Esophagus (tissue), 2 donors: ENCODE measurements around the gene TMEM242. TPM values are rescaled to one million over a fixed set of nuclear protein-coding genes. Genes with fewer than 3 reads are reported as not detected.

Experiments used
- H3K27ac ChIP-seq, 2 donors: one replicate each; pipeline ENCODE4 v1.5.1; 2013; ENCODE audit warnings: low read depth in 2 of 2, mild to moderate bottlenecking in 2 of 2, inconsistent platforms in 1 of 2, low read length in 1 of 2, moderate library complexity in 1 of 2
- H3K27me3 ChIP-seq, 2 donors: one replicate each; pipeline ENCODE4 v1.6.1; 2013; ENCODE audit warnings: low read length in 2 of 2, control low read depth in 1 of 2, mild to moderate bottlenecking in 1 of 2; ENCODE audit not compliant: insufficient read depth in 2 of 2, control insufficient read depth in 1 of 2
- H3K36me3 ChIP-seq, 2 donors: one replicate each; pipeline ENCODE4 v1.6.1; 2013; ENCODE audit warnings: low read length in 1 of 2; ENCODE audit not compliant: control insufficient read depth in 2 of 2, insufficient read depth in 2 of 2
- H3K4me1 ChIP-seq, 2 donors: one replicate each; pipeline ENCODE4 v1.6.1; 2013; ENCODE audit warnings: low read length in 1 of 2; ENCODE audit not compliant: control insufficient read depth in 2 of 2, insufficient read depth in 2 of 2
- H3K4me3 ChIP-seq, 2 donors: one replicate each; pipeline ENCODE4 v1.5.1; 2013; ENCODE audit warnings: low read length in 2 of 2, mild to moderate bottlenecking in 2 of 2, low read depth in 1 of 2, moderate library complexity in 1 of 2
- H3K9me3 ChIP-seq, 2 donors: one replicate each; pipeline ENCODE4 v1.6.1; 2013; ENCODE audit warnings: mild to moderate bottlenecking in 2 of 2, low read depth in 1 of 2, low read length in 1 of 2, moderate library complexity in 1 of 2; ENCODE audit not compliant: control insufficient read depth in 2 of 2, insufficient read depth in 1 of 2
- WGBS, 2 donors: extraction: QIAGEN DNeasy Blood & Tissue Kit; methylation state at CpG; one replicate each; pipeline ENCODE4 v1.1.7; 2013; 5-methylcytosine and 5-hydroxymethylcytosine counted together
- polyA plus RNA-seq, 2 donors: library from polyadenylated mRNA; stranded (reverse); fragments of 200-250 nt; gene quantifications; one replicate each; pipeline ENCODE4 v1.2.3, GENCODE V29; 2013
- donor health status: healthy with polysubstance abuse.
- donor health status: Bipolar disorder and iron deficiency.

TMEM242 gene
- polyA plus RNA-seq, 2 donors, result 4.8 to 5.4 TPM

DNA sequence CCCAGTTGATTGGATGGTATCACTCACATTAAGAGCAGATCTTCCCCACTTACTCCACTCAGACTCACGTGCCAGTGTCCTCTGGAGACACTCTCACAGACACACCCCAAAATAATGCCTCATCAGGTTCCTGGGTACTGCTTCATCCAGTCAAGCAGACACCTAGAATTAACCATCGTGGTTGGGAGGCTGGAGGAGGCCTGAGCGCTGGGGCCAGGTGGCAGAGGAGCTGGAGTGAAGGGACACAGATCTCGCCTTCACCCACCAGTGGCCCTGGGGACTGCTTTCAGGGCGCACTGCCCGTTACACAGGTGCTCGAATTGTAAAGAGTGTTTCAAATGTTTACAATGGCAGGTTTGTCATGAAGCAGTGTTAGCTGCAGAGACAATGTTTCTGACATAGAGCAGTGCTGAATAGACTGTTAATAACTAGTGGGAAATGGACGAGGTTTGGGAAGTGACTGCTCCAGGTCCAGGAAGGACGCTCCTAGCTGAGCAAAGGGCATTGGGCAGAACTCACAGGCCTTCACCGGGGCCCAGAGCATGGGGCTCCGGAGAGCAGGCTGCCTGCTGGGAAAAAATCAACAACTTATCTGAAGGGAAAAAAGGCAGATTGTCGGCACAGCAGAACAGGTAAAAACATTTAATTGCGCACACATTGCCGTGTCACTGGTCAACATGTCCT lies 38.4 kb downstream of the TMEM242 start:
- Histone ChIP-seq H3K9me3 (no peaks in the 10 kb centered on the region), H3K4me1 (no peaks in the 10 kb centered on the region), H3K36me3 (peaks cover 0 to 5% of the 10 kb centered on the region in 2 donors), H3K27me3 (no peaks in the 10 kb centered on the region), H3K27ac (no peak overlapping the region), H3K4me3 (no peak overlapping the region)
- 71 to 83% methylated on average over 14 of the region's 14 CpGs for WGBS, 2 donors

DNA sequence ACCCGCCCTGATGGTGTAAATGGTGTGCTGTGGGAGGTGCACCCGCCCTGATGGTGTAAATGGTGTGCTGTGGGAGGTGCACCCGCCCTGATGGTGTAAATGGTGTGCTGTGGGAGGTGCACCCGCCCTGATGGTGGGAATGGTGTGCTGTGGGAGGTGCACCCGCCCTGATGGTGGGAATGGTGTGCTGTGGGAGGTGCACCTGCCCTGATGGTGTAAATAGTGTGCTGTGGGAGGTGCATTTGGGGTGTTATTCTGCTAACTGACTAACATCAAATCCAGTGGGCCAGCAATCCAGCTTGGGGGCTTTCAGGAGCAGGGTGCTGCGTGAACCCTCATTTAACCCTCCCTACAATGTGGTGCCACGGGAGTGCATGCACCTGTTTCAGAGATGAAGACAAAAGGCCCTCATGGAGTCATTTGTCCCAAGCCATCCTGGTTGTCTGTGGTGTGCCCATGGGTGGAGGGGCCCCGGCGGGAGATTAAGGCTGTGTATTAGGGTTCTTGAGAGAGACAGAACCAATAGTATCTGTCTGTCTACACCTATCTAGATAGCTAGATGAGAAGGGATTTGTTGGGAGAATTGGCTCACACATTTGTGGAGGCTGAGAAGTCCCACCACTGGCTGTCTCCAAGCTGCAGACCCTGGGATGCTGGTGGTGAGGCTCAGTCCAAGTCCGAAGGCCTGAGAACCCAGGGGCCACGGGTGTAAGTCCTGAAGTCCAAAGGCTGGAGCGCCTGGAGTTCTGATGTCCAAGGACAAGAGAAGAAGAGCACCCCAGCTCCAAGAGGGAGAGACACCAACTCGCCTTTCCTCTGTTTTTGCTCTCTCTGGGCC lies 39.2 kb downstream of the TMEM242 start:
- Histone ChIP-seq H3K9me3 (no peaks in the 10 kb centered on the region), H3K27me3 (no peaks in the 10 kb centered on the region), H3K27ac (no peak overlapping the region), H3K4me1 (no peaks in the 10 kb centered on the region), H3K4me3 (no peak overlapping the region), H3K36me3 (peaks cover 0 to 2% of the 10 kb centered on the region in 2 donors)
- 87 to 91% methylated on average over 11 of the region's 13 CpGs for WGBS, 2 donors

DNA sequence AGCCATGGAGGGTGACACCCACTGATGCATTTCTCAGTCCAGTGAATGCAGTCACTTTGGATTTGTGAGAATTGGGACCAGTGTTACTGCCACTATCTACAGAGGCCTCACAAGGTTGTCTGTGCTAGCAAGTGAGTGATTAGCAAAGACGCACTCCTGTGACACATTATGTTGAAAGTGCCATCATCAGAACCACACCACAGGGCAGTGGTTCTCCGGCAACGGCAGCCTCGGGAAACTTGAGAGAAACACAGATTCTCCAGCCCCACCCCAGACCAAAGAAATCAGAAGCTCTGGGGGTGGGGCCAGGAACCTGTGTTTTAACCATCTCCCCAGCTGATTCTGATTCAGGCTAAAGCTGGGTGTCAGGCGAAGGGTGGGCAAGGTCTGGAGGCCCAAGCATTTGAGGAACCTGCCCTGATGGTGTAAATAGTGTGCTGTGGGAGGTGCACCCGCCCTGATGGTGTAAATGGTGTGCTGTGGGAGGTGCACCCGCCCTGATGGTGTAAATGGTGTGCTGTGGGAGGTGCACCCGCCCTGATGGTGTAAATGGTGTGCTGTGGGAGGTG lies 39.9 kb downstream of the TMEM242 start:
- H3K36me3 ChIP-seq, result no peaks in the 10 kb centered on the region
- 57 to 72% methylated on average over 7 of the region's 8 CpGs for WGBS, 2 donors

DNA sequence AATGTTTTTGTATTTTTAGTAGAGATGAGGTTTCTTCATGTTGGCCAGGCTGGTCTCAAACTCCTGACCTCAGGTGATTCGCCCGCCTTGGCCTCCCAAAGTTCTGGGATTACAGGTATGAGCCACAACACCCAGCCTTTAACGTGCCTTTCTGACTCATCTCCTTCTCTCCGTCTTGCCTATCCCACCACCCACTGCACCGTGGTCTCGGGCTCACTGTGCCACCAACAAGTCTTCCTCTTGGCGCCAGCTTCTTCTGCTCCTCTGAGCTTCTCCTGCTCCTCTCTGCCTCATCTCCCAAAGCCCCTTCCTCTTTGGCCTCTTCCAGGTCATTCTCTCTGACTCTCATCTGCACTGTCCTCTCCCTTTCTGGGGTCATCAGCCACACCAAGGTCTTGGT lies 41.0 kb downstream of the TMEM242 start:
- Histone ChIP-seq H3K27me3 (no peaks in the 10 kb centered on the region), H3K4me1 (no peaks in the 10 kb centered on the region), H3K36me3 (no peaks in the 10 kb centered on the region), H3K27ac (no peak overlapping the region), H3K9me3 (no peaks in the 10 kb centered on the region), H3K4me3 (no peak overlapping the region)
- WGBS, 2 donors, result 84 to 87% methylated on average over 7 of the region's 7 CpGs

More for the DNA sequence above, 39.9 kb downstream of the TMEM242 start:
- H3K4me3 ChIP-seq, result no peak overlapping the region
- no peaks in the 10 kb centered on the region for H3K4me1 ChIP-seq
- H3K9me3 ChIP-seq, result no peaks in the 10 kb centered on the region
- no peak overlapping the region for H3K27ac ChIP-seq
- H3K27me3 ChIP-seq, result no peaks in the 10 kb centered on the region

DNA sequence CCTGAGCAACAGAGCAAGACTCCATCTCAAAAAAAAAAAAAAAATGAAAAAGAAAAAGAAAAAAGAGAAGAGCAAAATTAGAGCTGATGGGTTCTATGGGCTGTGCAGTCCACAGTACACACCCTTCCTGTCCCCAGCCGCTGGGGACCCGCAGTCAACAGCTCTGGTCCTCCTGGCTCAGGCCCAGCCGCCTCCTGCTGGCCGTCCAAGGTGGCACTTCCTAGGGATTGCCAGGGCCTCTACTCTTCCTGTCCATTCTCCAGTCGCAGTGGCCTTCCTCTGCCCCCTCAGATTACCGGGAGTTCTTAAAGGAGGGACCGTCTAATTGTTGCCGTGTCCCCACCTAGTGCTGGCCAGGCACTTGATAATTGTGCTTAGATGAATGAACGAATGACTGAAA lies 41.7 kb downstream of the TMEM242 start:
- Histone ChIP-seq H3K9me3 (no peaks in the 10 kb centered on the region), H3K27me3 (no peaks in the 10 kb centered on the region), H3K4me1 (no peaks in the 10 kb centered on the region), H3K36me3 (no peaks in the 10 kb centered on the region), H3K27ac (no peak overlapping the region), H3K4me3 (no peak overlapping the region)
- whole genome bisulfite sequencing, 2 donors, result 72 to 77% methylated on average over 9 of the region's 9 CpGs

DNA sequence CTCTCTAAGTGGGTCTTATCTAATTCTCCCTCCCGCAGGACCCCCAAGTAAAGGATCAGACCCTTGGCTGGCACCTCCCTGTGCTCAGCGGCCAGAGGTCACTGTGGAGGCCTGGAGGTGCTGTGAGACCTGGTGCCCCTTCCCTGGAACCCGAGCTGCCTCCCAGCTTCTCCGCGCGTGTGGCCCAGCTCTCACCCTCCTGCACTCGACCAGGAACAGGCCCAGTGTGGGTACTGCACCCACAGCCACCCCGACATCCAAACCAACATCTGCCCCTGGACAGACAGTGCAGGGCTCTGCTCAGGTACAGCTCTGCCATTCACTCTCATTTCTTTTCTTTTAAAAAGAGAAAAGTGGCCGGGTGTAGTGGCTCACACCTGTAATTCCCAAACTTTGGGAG lies 42.4 kb downstream of the TMEM242 start:
- H3K4me1 ChIP-seq, result no peaks in the 10 kb centered on the region
- no peak overlapping the region for H3K27ac ChIP-seq
- no peak overlapping the region for H3K4me3 ChIP-seq
- no peaks in the 10 kb centered on the region for H3K9me3 ChIP-seq
- no peaks in the 10 kb centered on the region for H3K27me3 ChIP-seq
- H3K36me3 ChIP-seq, result no peaks in the 10 kb centered on the region
- 80 to 87% methylated on average over 9 of the region's 9 CpGs for WGBS, 2 donors

DNA sequence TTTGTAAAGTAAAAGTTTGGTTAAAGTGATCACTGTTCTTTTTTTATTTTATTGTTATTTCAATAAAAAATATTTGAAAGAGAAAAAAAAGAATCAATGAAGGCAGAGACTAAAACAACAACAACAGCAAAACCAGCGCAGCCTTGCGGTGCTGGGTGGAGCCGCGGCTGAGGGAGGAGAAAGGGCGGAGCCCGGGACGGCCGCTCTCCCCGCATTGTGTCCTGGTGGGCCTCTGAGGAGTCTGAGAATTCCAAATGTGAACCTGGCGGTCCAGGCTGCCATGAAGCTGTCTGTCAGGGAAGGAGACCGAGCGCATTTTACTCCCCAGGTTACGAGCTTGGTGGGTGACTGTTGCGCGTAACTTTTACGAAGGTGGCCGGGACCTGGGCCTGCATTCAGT lies 43.2 kb downstream of the TMEM242 start:
- H3K9me3 ChIP-seq, result no peaks in the 10 kb centered on the region

DNA sequence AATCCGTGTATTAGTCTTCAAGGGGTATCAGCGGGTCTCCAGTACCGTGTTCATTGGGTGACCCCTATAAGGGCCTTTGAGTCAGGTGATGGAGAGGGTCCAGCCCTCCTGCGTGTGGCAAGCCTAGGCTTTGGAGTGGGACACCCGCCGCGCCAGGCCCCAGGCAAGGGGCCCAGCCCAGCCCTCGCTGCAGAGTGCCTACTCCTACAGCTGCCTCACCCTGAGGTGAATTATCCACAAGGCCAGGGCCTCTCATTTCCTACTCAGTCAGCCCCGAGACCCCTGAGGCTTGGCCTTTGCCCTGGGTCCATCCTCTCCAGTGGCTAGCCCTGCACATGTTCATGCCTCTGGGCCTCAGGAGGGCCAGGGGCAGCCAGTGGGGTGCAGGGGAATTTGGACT lies 45.1 kb downstream of the TMEM242 start:
- no peak overlapping the region for H3K27ac ChIP-seq
- H3K9me3 ChIP-seq, result no peaks in the 10 kb centered on the region
- H3K4me3 ChIP-seq, result no peak overlapping the region
- no peaks in the 10 kb centered on the region for H3K27me3 ChIP-seq
- 93 to 94% methylated on average over 9 of the region's 9 CpGs for WGBS, 2 donors
- no peaks in the 10 kb centered on the region for H3K36me3 ChIP-seq
- peaks cover 0 to 3% of the 10 kb centered on the region in 2 donors for H3K4me1 ChIP-seq

More for the DNA sequence above, 43.2 kb downstream of the TMEM242 start:
- Histone ChIP-seq H3K4me1 (peaks cover 0 to 2% of the 10 kb centered on the region in 2 donors), H3K4me3 (no peak overlapping the region), H3K36me3 (no peaks in the 10 kb centered on the region), H3K27ac (no peak overlapping the region), H3K27me3 (no peaks in the 10 kb centered on the region)
- WGBS, 2 donors, result 72 to 79% methylated on average over 17 of the region's 17 CpGs

DNA sequence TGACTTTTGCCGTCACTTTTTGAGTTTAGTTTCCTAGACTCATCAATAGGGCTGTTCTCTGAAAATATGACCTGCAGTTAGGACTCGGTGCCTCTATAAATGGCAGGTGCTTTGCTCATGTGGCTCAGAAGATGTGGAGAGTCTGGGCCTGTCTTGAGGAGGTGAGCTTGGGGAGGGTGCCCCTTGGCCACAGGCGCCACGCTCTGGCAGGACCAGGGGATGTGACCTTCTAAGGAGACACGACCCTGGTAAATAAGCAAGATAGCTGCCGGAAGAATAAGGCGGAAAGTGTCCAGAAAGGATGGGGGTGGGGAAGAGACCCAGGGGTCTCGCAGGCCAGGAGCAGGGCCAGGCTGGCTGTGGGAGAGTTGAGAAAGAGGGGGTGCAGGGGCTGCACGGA lies 46.6 kb downstream of the TMEM242 start:
- no peaks in the 10 kb centered on the region for H3K36me3 ChIP-seq
- WGBS, 2 donors, result 87 to 88% methylated on average over 9 of the region's 9 CpGs
- no peaks in the 10 kb centered on the region for H3K27me3 ChIP-seq
- H3K9me3 ChIP-seq, result no peaks in the 10 kb centered on the region
- H3K27ac ChIP-seq, result no peak overlapping the region
- no peak overlapping the region for H3K4me3 ChIP-seq
- H3K4me1 ChIP-seq, result peaks cover 0 to 3% of the 10 kb centered on the region in 2 donors
